Retina (tissue), 1 donor: ENCODE results near the gene ZNF608.

ENCODE experiments used
- DNase-seq: peaks from one replicate; pipeline ENCODE4 v3.0.0-alpha.2; 2016

ZNF608 gene

GRCh38 chr5:124737651-124738050 is 8.8 kb downstream of the ZNF608 start:
- no peak for DNase-seq

- DNase-seq = no peak
These were observed 9.6 kb downstream of the ZNF608 start for GRCh38 chr5:124736805-124737188.

GRCh38 chr5:124736082-124736804 is 10.2 kb downstream of the ZNF608 start:
- DNase-seq = no peak

GRCh38 chr5:124735169-124735858 is 11.1 kb downstream of the ZNF608 start:
- peak; percentile 89 for DNase-seq

- DNase-seq = no peak
These were observed 11.8 kb downstream of the ZNF608 start for GRCh38 chr5:124734574-124735168.

- DNase-seq = peak; percentile 75
These were observed 13.1 kb downstream of the ZNF608 start for GRCh38 chr5:124733329-124733650.

- peak; percentile 75 for DNase-seq
These were observed 13.8 kb downstream of the ZNF608 start for GRCh38 chr5:124732428-124733328.

- DNase-seq = no peak
These were observed 16.1 kb downstream of the ZNF608 start for GRCh38 chr5:124730381-124730780.

- DNase-seq = no peak
These were observed 16.6 kb downstream of the ZNF608 start for GRCh38 chr5:124729720-124730359.

GRCh38 chr5:124728968-124729332 is 17.5 kb downstream of the ZNF608 start:
- no peak for DNase-seq

- no peak for DNase-seq
These were observed 18.0 kb downstream of the ZNF608 start for GRCh38 chr5:124728331-124728967.

- no peak for DNase-seq
These were observed 19.6 kb downstream of the ZNF608 start for GRCh38 chr5:124726631-124727362.

GRCh38 chr5:124725622-124726258 is 20.7 kb downstream of the ZNF608 start:
- no peak for DNase-seq

- DNase-seq = no peak
These were observed 21.4 kb downstream of the ZNF608 start for GRCh38 chr5:124725040-124725434.

GRCh38 chr5:124724357-124725039 is 21.9 kb downstream of the ZNF608 start:
- no peak for DNase-seq

GRCh38 chr5:124721229-124721735 is 25.2 kb downstream of the ZNF608 start:
- no peak for DNase-seq

GRCh38 chr5:124720593-124720992 is 25.8 kb downstream of the ZNF608 start:
- no peak for DNase-seq

- no peak for DNase-seq
These were observed 27.1 kb downstream of the ZNF608 start for GRCh38 chr5:124719113-124719967.

- no peak for DNase-seq
These were observed 28.1 kb downstream of the ZNF608 start for GRCh38 chr5:124718380-124718789.
